Spleen (tissue), 7 donors: ENCODE measurements around the gene ADAMTS1.

Experiments
- CTCF ChIP-seq, 11 experiments: fragments of 200-600 bp in 7 of 11; fragments of 450-650 bp in 4 of 11; sonication (generic) in 4 of 11; IDR thresholded peaks in 8 of 11; conservative IDR thresholded peaks in 3 of 11; 1 replicate in 7 of 11; 2 replicates in 4 of 11; pipeline versions ENCODE4 v1.4.0 to v1.8.0; 2016 to 2021; ENCODE audit warnings: antibody characterized with exemption in 11 of 11, inconsistent platforms in 4 of 11, mild to moderate bottlenecking in 1 of 11
- POLR2AphosphoS5 ChIP-seq, 3 donors: sonication (generic); formaldehyde crosslinking; IDR thresholded peaks; one replicate each; pipeline ENCODE4 v1.5.1; 2017; ENCODE audit warnings: antibody characterized with exemption in 3 of 3
- donor health status: DM: no; HTN: no; CAD: no; lungs with moderate emphysema.
- donor health status: DM: no; HTN: no; CAD: no.
- donor health status: DM: no; HTN: no; CAD: no.

- TF ChIP-seq CTCF (IDR thresholded peaks at IDR 0.05 in 8 of 11, conservative IDR thresholded peaks at IDR 0.05 in 3 of 11) (no peak), POLR2AphosphoS5 (IDR thresholded peaks at IDR 0.05) (no peak)
Measured at GRCh38 chr21:26842300-26842699, 2.9 kb downstream of the ADAMTS1 start.
